ENCODE data around the gene CDKAL1.

The CDKAL1 gene

GRCh38 chr6:21263531-21264287 is 729.5 kb downstream of the CDKAL1 start:
- H3K9ac ChIP-seq (ENCODE audit: low read depth, low read length): no peak overlapping the region

GRCh38 chr6:21264288-21265033 is 730.2 kb downstream of the CDKAL1 start:
- Histone ChIP-seq H3K27me3 (ENCODE audit: insufficient read depth, low read length, poor library complexity) (no peaks in the 10 kb centered on the region), H3K4me3 (ENCODE audit: low read depth in 1 of 2, low read length in 2 of 2) (no peak overlapping the region), H4K20me1 (ENCODE audit: insufficient read depth, low read length) (no peaks in the 10 kb centered on the region), H3K27ac (ENCODE audit: low read length) (no peak overlapping the region), H3K79me2 (ENCODE audit: insufficient read depth, low read length) (no peaks in the 10 kb centered on the region), H3K4me2 (ENCODE audit: insufficient read depth, low read length) (no peak overlapping the region), H3K9me3 (ENCODE audit: insufficient read depth, low read length, severe bottlenecking) (no peaks in the 10 kb centered on the region), H3K36me3 (ENCODE audit: insufficient read depth, low read length) (no peaks in the 10 kb centered on the region), H3K9ac (ENCODE audit: low read depth, low read length) (no peak overlapping the region), H3K4me1 (ENCODE audit: insufficient read depth, low read length) (peaks cover 15% of the 10 kb centered on the region), H2AFZ (ENCODE audit: low read depth, low read length) (no peak overlapping the region)
- DNase-seq: no peak
- TF ChIP-seq CTCF (IDR thresholded peaks at IDR 0.05; ENCODE audit: borderline replicate concordance, extremely low read depth, low read length, poor library complexity, severe bottlenecking) (no peak), EZH2 (IDR thresholded peaks at IDR 0.05; ENCODE audit: borderline replicate concordance, low read depth, low read length, severe bottlenecking) (no peak)
- no peak for ATAC-seq (ENCODE audit: insufficient read depth, low read depth)

More at GRCh38 chr6:21263531-21264287, 729.5 kb downstream of the CDKAL1 start:
- no peak for DNase-seq
- Histone ChIP-seq H4K20me1 (ENCODE audit: insufficient read depth, low read length) (no peaks in the 10 kb centered on the region), H3K4me3 (ENCODE audit: low read depth in 1 of 2, low read length in 2 of 2) (no peak overlapping the region), H3K27ac (ENCODE audit: low read length) (no peak overlapping the region; the same call in 1 of the 2 replicates), H3K4me1 (ENCODE audit: insufficient read depth, low read length) (peaks cover 22% of the 10 kb centered on the region), H3K36me3 (ENCODE audit: insufficient read depth, low read length) (no peaks in the 10 kb centered on the region), H3K79me2 (ENCODE audit: insufficient read depth, low read length) (no peaks in the 10 kb centered on the region), H3K4me2 (ENCODE audit: insufficient read depth, low read length) (no peak overlapping the region), H3K9me3 (ENCODE audit: insufficient read depth, low read length, severe bottlenecking) (no peaks in the 10 kb centered on the region), H3K27me3 (ENCODE audit: insufficient read depth, low read length, poor library complexity) (no peaks in the 10 kb centered on the region), H2AFZ (ENCODE audit: low read depth, low read length) (no peak overlapping the region)
- TF ChIP-seq EZH2 (IDR thresholded peaks at IDR 0.05; ENCODE audit: borderline replicate concordance, low read depth, low read length, severe bottlenecking) (no peak), CTCF (IDR thresholded peaks at IDR 0.05; ENCODE audit: borderline replicate concordance, extremely low read depth, low read length, poor library complexity, severe bottlenecking) (no peak)
- no peak for ATAC-seq (ENCODE audit: insufficient read depth, low read depth)

DNA sequence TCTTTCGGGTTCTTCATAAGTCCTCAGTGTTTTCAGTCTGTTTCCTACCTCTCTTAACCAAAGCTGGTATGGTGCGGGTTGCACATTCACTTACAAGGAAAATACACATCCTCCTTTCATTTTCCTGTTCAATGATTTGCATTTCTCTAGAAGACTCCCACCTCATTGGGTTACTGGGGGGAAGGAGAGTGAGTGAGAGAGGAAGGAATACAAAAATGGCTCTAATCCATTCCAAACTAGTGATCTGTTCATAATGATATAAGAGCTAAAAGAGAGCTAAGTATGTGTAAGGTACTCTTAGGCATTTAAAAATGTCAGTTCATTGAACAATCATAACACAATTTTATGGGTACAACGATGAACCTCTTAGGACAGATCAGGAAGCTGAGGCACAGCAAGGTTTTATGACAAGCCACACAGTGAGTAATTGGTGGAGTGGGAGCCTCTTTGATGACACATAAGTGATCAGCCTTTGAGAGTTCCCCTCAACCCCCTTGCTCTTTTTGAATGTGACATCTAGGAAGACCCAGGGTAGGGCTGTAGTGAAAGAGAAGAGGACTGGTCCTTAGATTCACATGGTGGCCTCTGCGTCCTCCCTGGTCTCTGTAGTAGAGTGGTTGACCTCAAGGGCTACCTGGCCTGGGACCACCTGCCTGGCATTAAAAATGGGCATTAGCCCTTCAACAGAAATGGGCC is 730.9 kb downstream of the CDKAL1 start:
- Histone ChIP-seq H3K79me2 (ENCODE audit: insufficient read depth, low read length) (no peaks in the 10 kb centered on the region), H3K4me2 (ENCODE audit: insufficient read depth, low read length) (no peak overlapping the region), H3K9ac (ENCODE audit: low read depth, low read length) (no peak overlapping the region), H3K4me3 (ENCODE audit: low read depth in 1 of 2, low read length in 2 of 2) (no peak overlapping the region), H3K36me3 (ENCODE audit: insufficient read depth, low read length) (no peaks in the 10 kb centered on the region), H3K9me3 (ENCODE audit: insufficient read depth, low read length, severe bottlenecking) (no peaks in the 10 kb centered on the region), H3K27ac (ENCODE audit: low read length) (no peak overlapping the region), H3K4me1 (ENCODE audit: insufficient read depth, low read length) (peaks cover 8% of the 10 kb centered on the region), H3K27me3 (ENCODE audit: insufficient read depth, low read length, poor library complexity) (no peaks in the 10 kb centered on the region), H4K20me1 (ENCODE audit: insufficient read depth, low read length) (no peaks in the 10 kb centered on the region), H2AFZ (ENCODE audit: low read depth, low read length) (no peak overlapping the region)
- DNase-seq (no peak), ATAC-seq (ENCODE audit: insufficient read depth, low read depth) (no peak)
- TF ChIP-seq CTCF (IDR thresholded peaks at IDR 0.05; ENCODE audit: borderline replicate concordance, extremely low read depth, low read length, poor library complexity, severe bottlenecking) (no peak), EZH2 (IDR thresholded peaks at IDR 0.05; ENCODE audit: borderline replicate concordance, low read depth, low read length, severe bottlenecking) (no peak)

All from DND-41 (cell line).